Activated CD4-positive, alpha-beta T cell treated with anti-CD3 and anti-CD28 coated beads, Interleukin-2, amount 50 U/mL, for 1 hour (primary cell): Measurements from ENCODE around the gene OSBPL8.

ENCODE experiments used
- DNase-seq: peaks from one replicate; pipeline ENCODE4 v3.0.0-alpha.2; 2020

Gene OSBPL8

DNA sequence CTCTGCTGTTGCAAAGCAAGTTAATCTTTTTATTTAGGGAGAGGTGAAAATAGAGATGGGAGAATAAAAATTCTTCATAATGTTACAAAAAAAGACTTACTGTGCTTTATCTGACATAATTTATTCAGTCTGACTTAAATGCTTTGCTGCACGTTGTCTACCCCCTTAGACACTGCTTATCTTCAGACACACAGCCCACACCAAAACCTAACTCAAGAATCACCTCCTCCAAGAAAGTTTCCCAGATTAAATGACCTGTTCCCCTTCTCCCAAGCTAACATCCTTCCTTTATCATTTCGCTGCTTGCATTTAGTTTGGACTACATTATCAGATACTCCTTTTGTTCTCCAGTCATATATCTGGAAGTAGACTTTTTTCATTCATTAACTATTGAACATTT is 3.8 kb downstream of the OSBPL8 start:
- DNase-seq = no peak

DNA sequence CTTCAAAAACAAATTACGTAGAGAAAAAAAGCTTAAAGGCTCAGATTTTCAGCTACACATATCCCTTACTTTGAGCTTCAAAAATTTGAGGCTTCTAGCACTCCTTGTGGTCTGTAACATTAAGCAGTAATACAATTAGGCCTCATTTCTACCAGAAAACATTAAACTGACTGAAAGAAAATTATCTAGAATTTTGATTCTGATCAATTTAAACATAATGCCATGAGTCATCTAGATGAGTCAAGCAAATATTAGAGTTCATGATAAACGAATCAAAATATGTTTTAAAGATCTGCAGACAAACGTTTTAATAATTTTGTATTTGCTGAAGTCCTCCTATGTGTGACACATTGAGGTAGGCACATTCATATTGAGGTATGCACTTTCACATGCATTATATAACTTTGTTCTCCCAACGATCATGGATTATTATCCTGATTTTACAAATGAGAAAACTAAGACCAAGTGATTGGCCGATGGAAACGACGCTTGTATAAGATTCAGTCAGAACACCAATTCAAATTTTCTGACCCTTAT is 4.3 kb downstream of the OSBPL8 start:
- no peak for DNase-seq

DNA sequence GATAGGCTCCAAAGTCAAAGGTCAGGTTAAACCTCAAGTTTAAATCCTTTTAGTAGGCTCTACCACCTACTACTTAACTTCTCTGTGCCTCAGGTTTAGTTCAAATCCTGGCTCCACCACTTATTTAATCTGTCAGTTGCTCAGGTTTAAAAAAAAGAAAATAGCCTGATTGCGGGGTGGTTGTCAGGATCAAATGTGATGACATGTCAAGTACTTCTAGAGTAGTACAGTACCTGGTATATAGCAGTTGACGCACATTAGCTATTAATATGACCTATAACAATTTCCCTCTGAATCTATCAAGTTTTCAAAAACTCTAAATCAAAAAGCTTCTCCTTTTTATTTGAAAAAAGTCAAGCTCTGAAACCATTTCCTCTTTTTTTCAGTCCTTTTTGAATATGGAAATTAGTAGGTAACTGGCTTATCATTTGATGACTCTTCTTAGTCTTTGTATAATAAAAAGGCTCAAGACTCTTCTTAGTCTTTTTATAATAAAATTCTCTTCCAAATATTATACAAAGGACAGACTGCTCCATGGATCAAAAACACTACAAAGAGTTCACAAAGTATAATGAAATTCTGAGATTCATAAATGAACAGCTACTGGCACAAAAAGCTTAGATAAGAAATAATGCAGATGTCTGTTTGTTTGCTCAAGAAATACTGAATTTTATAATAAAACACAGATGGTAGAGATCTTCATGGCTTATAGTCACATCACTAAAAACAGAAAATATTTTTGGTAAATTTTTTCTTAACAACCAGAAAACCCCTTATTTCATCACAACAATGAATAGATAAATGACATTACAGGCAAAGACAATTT is 5.0 kb downstream of the OSBPL8 start:
- no peak for DNase-seq

DNA sequence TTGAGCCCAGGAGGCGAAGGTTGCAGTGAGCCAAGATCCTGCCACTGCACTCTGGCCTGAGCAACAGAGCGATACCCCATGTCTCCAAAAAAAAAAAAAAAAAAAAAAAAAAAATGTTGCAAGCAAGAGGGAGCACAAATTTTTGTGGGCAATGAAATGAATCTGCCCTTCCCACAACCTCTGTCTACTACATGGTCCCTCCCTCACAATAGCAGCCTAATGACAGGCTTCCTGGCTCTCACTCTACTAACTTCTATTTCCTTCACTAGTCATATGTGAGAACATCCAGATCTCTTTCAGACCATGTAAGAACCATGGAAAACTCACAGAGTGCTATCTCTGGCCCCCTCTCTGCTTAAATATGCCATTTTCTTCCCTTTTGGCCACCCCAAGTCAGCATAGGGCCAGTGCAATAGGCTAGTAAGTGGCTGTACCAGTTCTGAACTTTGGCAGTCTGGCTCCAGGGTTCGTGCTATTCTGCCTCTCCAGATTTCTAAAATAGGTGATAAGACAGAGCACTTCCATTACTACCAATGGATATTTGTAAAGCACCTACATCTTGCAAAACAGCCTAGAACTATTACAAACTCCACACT is 7.1 kb downstream of the OSBPL8 start:
- DNase-seq = no peak

DNA sequence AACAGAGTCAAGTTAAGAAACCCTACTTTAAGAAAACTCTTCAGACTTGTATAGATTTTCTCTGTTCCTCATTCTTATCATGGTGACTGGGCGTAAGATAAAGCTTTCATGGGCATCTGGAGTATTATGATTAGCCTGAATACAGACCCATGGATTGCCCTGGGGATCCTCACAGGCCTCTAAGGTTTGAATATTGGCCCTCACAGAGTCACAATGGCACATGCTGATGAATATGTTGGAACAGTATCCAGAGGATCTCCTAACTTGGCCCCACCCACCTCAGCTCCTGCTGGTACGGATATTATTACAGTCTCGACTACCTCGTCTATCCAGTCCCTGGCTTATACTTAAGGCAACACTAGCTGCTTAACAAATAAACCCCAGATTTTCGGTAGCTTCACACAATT is 8.1 kb downstream of the OSBPL8 start:
- no peak for DNase-seq

DNA sequence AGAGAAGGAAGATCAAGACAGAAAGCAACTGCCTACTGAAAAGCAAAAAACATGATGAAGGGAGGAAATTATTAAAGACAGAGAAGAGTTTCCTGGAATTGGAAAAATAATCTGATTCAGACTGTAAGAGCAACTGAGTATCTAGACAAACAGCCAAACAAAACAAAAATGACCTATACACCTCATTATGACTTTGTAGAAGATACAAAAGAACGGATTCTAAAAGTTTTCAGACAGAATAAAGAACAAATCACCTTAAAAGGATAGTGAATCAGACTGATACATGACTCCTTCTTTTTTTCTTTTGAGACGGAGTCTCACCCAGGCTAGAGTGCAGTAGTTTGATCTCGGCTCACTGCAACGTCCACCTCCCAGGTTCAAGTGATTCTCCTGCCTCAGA is 10.4 kb downstream of the OSBPL8 start:
- DNase-seq = no peak

DNA sequence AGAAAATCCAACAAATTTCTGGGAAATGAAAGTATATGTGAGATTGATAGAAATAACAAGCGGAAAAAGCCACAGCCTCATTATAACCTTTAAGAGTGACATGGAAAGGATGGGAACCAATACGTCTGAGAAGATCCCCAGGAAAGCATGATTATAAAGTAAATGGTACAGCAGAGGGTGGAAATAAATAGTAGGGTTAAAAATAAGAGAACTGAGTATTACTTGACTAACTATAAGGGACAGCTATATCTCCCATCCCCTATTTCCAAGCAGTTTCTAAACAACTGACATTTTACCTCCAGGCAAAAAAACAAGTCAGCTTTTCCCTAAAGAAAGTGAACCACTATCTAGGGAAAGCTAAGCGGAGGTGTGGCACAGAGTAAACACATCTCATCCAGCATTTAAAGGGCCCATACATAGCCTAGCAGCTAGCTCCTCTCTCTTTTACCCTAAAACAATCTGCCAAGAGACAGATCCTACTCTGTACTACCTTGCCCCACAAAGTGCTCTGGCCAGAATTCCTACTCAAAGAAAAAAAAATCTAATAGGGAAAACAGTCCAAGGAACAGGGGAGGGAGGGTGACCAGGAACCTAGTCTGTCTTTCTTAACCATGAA is 11.2 kb downstream of the OSBPL8 start:
- DNase-seq = no peak

DNA sequence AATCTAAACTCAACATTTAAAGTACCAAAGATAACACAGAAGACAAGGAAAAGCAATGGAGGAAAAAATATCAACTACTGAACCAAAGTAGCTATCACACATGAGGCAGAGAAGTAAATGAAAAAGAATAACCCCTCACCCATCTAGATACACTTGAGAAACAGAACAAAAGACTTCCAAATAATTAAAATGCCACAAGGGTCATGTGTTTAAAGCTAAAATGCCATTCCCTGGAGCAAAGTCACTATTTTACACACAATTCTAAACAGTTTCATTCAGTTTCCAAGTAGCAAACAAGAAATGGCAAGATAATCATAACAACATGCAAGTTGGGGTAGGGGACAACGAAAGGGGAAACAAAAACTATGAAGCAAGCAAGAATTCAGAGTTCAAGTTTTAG is 12.0 kb downstream of the OSBPL8 start:
- DNase-seq = no peak

DNA sequence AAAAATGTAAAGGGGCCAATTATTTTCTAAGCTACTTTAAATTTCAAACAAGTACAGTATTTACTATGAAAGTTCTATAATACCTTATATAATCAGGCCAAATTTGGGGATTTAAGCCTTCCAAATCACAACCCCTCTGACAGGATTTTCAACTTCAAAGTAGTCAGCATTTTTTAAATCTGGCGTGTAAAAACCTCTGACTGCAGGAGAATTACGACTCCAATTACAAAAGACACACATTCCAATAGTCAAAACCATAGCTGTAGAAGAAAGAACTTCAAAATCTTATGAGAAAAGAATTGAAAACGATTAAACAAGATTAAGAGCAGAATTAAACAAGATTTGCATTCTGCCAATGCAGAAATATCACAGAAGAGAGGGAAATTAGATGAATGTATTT is 12.7 kb downstream of the OSBPL8 start:
- DNase-seq = no peak

DNA sequence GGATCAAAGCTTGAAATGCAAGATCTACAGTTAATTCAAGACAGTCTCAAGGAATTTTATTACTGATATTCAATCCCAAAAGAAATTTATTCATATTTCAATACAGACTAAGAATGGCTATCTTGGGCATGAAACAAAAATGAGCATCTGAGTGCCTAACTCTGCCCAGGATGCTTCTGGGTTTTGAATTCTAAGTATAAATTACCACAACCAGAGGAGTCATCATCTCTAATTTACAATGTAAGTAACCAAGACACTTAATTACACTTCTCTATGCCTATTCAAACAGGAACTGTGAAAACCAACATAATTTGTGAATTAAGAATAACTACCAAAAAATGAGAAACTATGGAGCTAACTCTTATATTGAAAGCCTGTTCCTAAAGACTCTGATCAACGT is 14.1 kb downstream of the OSBPL8 start:
- no peak for DNase-seq

DNA sequence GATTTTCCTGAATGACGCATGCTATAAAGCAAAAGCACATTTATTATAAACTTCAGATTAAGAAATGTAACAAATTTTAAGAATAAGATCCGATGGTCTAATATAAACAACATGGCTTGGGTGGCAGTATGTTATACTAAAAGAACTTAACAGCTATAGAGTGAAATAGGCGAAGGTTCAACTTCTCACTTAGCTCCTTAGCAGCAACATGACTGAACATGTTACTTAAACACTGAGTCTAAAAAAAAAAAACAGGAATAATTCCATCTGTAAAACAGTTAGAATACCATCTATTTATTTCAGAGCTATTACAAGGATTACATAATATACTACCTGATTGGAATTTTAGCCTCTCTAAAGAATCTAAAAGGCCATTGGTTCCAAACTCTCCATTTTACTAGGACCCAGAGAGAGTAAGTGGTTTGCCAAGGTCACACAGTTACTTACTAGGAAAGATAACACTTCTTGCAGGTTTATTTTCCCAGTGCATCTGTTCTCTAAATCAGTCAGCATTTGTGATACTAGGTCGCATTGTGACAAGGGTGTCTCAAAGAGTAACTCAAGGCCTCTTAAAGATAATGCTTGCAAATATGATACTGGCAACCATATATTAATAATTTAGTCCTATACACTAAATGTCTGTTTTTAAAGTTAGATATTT is 14.8 kb downstream of the OSBPL8 start:
- DNase-seq = no peak

DNA sequence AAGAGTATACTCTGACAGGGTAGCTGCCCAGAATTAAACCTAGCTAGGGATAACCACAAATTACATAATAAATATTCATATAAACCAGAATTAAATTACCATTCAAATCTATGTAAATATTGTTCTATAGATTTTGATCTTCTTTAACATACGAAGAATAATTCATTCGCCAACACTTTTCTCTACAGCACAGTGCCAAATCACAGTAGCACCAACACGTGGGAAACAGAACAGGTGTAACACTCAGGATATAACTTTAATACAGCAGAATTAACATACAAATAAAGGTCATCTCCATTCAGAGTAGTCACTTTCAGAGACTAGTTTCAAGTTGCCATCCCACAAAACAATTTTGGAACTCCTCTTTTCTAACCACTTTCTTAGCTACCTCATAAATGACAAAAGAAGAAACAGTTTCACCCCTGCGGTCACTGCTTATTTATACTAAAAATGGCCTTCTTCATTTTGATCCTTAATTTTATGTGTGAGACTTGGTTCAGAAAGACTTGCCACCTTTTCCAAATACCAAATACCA is 15.7 kb downstream of the OSBPL8 start:
- no peak for DNase-seq

DNA sequence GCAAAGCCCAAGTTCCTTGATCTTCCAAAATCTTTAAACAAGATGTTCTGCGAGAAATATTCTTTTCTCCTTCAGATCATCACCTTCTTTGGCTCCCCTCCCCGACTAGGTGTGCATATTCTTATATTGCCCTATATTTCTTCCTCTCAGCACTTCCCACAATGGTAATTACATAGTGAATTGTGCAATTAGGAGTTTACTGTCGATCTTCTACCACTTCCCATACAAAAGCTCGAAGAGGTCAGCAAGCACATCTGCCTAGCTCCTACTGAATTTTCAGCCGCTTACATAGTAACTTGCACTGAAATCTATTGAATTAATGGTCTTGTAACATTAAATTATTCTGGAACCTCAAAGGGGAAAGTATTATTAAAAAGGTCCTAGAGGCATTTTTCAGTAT is 16.7 kb downstream of the OSBPL8 start:
- no peak for DNase-seq

DNA sequence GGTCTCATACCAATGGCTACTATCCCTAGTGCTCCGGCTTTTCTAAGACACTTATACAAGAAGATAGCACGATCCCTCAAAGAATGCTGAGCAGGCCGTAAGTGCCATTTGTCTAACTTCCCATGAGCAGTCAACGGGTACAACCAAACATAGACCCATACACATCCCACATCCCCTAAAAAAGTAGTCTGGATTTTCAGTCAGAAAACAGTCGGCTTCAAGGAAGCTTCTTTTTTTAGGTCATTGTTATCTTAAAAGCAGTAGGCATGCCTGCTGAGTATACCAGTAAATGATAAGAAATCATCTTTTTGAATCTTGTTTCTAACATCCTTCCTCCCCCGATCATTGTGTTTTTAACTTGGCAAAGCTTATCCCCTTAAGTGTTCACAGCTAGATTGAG is 19.8 kb downstream of the OSBPL8 start:
- no peak for DNase-seq

DNA sequence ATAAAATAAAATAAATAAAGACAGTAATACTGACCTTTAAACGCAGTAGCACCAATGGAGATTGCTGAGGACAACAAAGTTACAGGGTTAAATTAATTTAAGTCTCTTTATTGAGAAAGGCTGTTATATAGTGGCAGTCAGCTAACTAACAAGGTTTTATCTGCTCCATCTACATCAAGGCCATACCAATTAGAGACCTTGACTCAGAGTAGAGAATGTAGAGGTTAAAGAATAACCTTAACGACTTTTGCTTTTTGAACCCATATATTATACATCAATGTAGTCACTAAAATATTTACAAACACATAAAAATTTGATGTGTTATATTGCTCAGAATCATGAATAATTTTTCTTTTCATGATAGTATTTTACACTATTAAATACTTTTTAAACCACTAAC is 21.6 kb downstream of the OSBPL8 start:
- DNase-seq = no peak

DNA sequence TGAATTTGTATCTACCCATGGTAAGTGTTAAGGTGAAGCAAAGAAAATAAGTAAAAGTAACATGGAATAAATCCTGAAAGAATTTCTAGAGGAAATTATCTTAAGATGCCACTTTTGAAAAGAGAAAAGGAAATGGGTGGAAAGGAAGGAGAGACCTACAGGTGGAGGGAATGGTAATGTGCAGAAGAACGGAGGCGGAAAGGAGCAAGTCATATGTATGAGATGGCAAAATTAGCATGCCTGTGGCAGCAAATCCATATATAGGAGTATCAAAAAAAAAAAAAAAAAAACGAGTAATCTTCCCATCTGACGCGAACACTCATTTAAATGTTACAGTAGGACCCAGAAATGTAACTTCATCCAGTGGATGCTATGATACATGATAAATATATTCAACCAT is 23.0 kb downstream of the OSBPL8 start:
- no peak for DNase-seq

DNA sequence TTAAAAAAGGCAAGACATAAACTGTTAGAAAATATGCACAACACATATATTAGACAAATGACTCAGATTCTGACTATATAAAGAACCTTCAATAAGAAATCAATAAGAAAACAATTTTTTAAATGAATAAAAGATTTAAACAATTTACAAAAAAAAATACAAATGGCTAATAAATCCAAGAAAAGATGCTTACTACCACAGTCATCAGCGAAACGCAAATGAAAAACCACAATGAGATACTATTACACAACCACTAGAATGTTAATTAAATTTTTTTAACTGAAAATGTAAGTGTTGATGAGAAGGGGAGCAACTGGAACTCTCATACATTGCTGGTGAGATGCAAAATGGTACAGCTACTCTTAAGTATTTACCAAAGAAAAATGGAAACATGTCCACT is 24.4 kb downstream of the OSBPL8 start:
- DNase-seq = no peak

DNA sequence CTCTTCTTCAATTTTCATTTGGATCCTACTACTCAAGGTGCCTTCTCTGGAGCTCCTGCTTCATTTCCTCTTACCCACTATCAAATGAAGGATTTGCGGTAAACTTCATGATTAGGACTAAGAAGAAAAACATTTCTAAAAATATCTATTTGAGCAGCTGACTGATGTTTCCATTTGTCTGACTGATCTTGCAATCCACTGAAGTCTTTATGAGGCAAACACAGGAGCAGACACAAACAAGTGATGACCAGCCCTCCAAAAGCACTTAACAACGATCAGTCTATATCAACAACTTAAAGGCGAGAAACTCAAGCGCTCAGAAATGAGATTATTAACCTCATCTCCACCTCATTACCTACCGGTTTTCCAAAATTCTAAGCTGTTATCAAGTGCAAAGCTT is 26.2 kb downstream of the OSBPL8 start:
- DNase-seq = no peak

DNA sequence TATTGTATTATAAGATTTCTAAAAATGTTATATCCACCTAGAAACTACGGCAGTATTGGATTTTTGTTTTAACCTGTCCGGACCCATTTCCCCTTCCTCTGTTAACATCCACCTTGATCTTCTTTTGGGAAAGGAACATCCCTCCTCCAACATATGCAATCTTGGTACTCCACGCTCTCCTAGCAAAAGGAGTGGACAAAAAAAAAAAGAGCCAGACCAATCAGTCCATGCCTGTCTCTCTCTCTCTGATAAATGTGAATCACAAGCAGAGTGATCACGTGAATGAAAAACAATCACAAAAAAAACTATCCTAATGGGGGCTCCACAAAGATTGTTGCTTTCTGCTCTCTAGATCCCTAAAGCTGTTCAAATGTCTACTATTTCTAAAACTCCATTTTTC is 27.1 kb downstream of the OSBPL8 start:
- no peak for DNase-seq

DNA sequence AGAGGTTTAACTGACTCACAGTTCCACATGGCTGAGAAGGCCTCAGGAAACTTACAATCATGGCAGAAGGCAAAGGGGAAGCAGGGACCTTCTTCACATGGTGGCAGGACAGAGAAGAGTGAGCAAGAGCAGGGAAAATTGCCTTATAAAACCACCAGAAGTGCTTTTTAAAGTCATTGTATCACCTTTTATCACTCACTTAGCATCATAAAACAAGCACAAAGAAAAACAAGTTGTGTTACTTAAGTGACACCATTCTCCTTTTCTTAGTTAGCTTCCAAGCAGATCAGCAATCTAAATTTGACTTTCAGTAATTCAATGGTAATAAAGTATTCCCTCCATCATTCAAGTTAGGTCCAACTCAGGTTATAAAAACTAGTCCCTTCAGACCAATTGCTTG is 28.5 kb downstream of the OSBPL8 start:
- DNase-seq = no peak

DNA sequence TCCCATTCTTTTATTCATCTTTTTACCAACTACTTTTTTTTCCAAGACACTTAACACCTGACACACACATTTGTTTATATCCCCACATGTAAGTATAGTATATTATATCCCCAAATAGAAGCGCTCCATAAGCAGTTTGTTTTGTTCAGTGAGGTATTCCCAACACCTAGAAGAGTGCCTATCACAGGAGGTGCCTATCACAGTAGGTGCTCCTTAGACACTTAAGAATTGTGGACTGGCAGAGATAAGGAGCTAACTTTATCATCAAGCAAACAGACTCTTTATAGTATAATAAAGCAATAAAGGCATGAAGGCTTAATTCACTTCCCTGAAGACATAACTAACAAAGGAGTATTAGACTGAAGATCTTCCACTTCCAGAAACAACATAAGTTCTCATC is 29.1 kb downstream of the OSBPL8 start:
- no peak for DNase-seq

DNA sequence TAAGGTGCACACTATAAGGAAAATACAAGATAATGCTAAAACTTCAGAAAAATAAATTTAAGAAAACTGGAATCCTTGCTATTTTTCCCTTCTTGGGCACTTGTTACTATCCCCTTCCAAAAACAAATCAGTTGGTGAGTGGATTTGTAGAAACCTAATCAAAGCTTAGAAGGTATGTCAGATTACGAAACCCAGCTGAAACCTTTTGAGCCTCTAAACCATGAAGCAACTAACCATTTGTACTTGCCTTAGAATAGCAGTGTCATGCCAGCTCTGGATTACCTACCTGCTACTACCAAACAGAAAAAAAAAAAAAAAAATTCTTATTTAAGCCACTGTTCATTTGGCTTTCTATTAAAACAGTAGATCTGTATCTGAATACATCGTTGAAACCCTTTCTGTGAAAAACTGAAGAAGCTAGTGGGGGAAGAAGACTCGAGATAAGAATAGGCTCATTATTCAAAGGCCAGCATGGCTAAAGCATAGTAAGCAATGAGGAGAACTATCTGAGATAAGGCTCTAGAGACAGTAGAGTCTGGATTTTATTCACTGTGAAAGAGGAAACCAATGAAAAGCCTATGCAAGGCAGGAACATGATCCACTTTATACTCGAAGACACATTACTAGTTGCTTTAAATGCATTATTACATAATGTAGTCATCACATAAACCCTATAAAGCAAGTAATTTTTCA is 30.2 kb downstream of the OSBPL8 start:
- no peak for DNase-seq

DNA sequence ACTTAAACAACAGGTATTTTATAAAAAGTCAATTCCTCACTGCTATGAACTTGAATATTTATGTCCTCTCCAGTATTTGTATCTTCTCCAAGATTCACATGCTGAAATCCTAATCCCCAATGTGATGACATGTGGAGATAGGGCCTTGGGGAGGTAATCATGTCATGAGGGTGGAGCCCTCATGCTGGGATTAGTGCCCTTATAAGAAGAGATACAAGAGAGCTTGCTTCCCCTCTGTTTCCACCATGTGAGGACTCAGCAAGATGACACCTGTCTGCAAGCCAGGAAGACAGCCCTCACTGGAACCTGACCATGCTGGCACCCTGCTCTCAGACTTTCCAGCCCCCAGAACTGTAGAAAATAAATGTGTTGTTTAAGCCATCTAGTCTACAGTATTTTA is 36.2 kb downstream of the OSBPL8 start:
- DNase-seq = no peak
